K562 (cell line): ENCODE results near the gene SPAG9. TPM values are rescaled to one million over a fixed set of nuclear protein-coding genes. Genes with fewer than 3 reads are reported as not detected.

ENCODE experiments used
- BMI1 ChIP-seq: fragments of 150-350 bp; IDR thresholded peaks from 2 replicates; pipeline ENCODE4 v1.6.1; 2014; ENCODE audit warnings: low read length
- HDAC2 ChIP-seq: fragments of 450-650 bp; IDR thresholded peaks from 2 replicates; pipeline ENCODE4 v1.6.1; 2016; ENCODE audit warnings: mild to moderate bottlenecking
- MYBL2 ChIP-seq, 2 experiments: fragments of 450-650 bp in 1 of 2; sonication (generic) in 1 of 2; formaldehyde crosslinking in 1 of 2; IDR thresholded peaks; 2 replicates each; pipeline versions ENCODE4 v1.6.1 to v1.8.1; 2017 to 2022; ENCODE audit warnings: borderline replicate concordance in 1 of 2, inconsistent platforms in 1 of 2, low read depth in 1 of 2, mild to moderate bottlenecking in 1 of 2, missing genetic modification reagents in 1 of 2, moderate library complexity in 1 of 2
- NFIX ChIP-seq: fragments of 250-450 bp; sonication (Bioruptor Pico); IDR thresholded peaks from 2 replicates; pipeline ENCODE4 v1.4.0; 2020; ENCODE audit warnings: low read depth, mild to moderate bottlenecking, moderate library complexity
- NR4A1 ChIP-seq, 2 experiments: fragments of 250-450 bp in 1 of 2; fragments of 450-650 bp in 1 of 2; sonication (Bioruptor Pico) in 1 of 2; IDR thresholded peaks; 2 replicates each; pipeline versions ENCODE4 v1.4.0 to v1.6.1; 2016 to 2020; ENCODE audit warnings: mild to moderate bottlenecking in 2 of 2, missing compliant biosample characterization in 1 of 2, missing genetic modification characterization in 1 of 2, moderate library complexity in 1 of 2
- PHB2 ChIP-seq: fragments of 450-650 bp; IDR thresholded peaks from 2 replicates; pipeline ENCODE4 v1.6.1; 2017; ENCODE audit warnings: low read depth
- PTTG1 ChIP-seq: fragments of 450-650 bp; IDR thresholded peaks from 2 replicates; pipeline ENCODE4 v1.6.1; 2016; ENCODE audit warnings: low read depth, mild to moderate bottlenecking, missing genetic modification characterization, missing compliant biosample characterization
- SMARCE1 ChIP-seq: fragments of 450-650 bp; IDR thresholded peaks from 2 replicates; pipeline ENCODE4 v1.7.1; 2016; ENCODE audit warnings: mild to moderate bottlenecking
- THRAP3 ChIP-seq: fragments of 450-650 bp; IDR thresholded peaks from 2 replicates; pipeline ENCODE4 v1.6.1; 2016; ENCODE audit warnings: mild to moderate bottlenecking, inconsistent platforms, borderline replicate concordance
- polyA plus RNA-seq, 8 experiments: library from polyadenylated mRNA; depleted of rRNA in 4 of 8; stranded (reverse) in 5 of 8; unstranded in 3 of 8; fragments of >200 nt; fragmentation: Nextera tagmentation in 2 of 8; fragmentation: Illumina TruSeq in 1 of 8; extraction: Ambion mirVana in 2 of 8; extraction: Trizol in 1 of 8; gene quantifications; 2 replicates each; pipeline versions ENCODE4 v1.2.1 to v1.2.3, GENCODE V29; 2011 to 2014; ENCODE audit warnings: inconsistent platforms in 1 of 8, missing spikeins in 1 of 8
- total RNA-seq, 7 experiments: library from RNA; depleted of rRNA in 6 of 7; stranded (reverse); fragments of >200 nt in 6 of 7; fragmentation: Illumina TruSeq in 2 of 7; extraction: Trizol in 2 of 7; gene quantifications; 2 replicates each; pipeline versions ENCODE4 v1.2.1 to v1.2.3, GENCODE V29; 2011 to 2021; ENCODE audit warnings: low replicate concordance in 1 of 7
- TF ChIP-seq, protein P1 (sequence below): fragments of 250-450 bp; sonication (Bioruptor Pico); IDR thresholded peaks from 2 replicates; pipeline ENCODE4 v1.4.0; 2020
- TF ChIP-seq, protein P2 (sequence below), 2 experiments: fragments of 450-650 bp in 1 of 2; IDR thresholded peaks; 2 replicates each; pipeline ENCODE4 v1.6.1; 2011 to 2017; ENCODE audit warnings: low read depth in 2 of 2, antibody characterized with exemption in 1 of 2, borderline replicate concordance in 1 of 2, low read length in 1 of 2, mild to moderate bottlenecking in 1 of 2, mixed read lengths in 1 of 2; ENCODE audit not compliant: control insufficient read depth in 1 of 2
- TF ChIP-seq, protein P3 (sequence below): fragments of 250-450 bp; sonication (Bioruptor Pico); IDR thresholded peaks from 2 replicates; pipeline ENCODE4 v1.6.1; 2021; ENCODE audit warnings: mild to moderate bottlenecking

Gene SPAG9
- total and polyA plus RNA-seq, 9 of the 15 experiments (the other 6 are each of a cell fraction or from before 2014, with no cell fraction given) = 12.2 to 99.2 (median 58.2) TPM

DNA sequence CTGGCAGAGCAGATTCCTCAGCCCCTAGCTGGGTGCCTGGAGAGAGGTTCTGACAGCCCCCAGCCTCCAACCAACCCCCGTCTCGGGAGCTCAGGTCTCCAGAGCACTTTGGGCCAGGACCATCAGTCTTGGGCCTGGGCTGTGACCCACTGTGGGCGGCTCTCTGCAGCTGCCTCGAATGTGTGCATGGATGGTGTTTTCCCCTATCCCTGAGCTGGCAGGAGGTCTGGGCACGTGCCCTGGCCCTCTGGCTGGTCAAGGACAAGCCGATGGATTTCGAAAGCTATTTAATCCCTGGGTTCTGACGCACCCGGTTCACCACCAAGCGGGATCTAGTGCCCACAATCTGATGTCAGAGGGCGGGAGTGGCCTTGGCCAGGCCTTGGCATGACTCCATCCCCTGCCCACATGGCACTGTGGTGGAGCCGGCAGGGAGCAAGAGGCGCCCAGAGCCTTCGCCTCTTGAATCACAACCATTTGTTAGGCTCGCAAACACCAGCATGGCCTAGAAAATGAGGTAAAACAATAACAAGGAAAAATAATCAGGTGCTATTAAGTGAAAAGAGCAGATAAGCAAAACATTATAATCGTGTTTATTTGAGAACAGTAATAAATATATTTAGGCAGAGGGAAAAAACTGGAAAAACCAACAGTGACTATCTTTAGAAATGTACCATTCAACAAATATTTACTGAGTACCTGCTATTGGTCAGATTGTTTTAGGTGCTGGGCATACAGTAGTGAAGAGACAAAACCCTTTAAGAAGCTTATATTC, 185.3 kb downstream of the SPAG9 start (continued):
- TF ChIP-seq NR4A1 (CRISPR knock-in tag; IDR thresholded peaks at IDR 0.05) = no peak
- no peak for TF ChIP-seq NR4A1 (tag; IDR thresholded peaks at IDR 0.05)
- no peak for TF ChIP-seq MYBL2 (IDR thresholded peaks at IDR 0.05; ENCODE audit: low read depth)
- no peak for TF ChIP-seq MYBL2 (CRISPR knock-in tag; IDR thresholded peaks at IDR 0.05; ENCODE audit: borderline replicate concordance)
- no peak for TF ChIP-seq BMI1
- TF ChIP-seq, protein P1, sequence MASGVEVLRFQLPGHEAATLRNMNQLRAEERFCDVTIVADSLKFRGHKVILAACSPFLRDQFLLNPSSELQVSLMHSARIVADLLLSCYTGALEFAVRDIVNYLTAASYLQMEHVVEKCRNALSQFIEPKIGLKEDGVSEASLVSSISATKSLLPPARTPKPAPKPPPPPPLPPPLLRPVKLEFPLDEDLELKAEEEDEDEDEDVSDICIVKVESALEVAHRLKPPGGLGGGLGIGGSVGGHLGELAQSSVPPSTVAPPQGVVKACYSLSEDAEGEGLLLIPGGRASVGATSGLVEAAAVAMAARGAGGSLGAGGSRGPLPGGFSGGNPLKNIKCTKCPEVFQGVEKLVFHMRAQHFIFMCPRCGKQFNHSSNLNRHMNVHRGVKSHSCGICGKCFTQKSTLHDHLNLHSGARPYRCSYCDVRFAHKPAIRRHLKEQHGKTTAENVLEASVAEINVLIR (CRISPR knock-in tag) = no peak
- TF ChIP-seq HDAC2 = no peak
- TF ChIP-seq PHB2 = no peak
- TF ChIP-seq, protein P2, sequence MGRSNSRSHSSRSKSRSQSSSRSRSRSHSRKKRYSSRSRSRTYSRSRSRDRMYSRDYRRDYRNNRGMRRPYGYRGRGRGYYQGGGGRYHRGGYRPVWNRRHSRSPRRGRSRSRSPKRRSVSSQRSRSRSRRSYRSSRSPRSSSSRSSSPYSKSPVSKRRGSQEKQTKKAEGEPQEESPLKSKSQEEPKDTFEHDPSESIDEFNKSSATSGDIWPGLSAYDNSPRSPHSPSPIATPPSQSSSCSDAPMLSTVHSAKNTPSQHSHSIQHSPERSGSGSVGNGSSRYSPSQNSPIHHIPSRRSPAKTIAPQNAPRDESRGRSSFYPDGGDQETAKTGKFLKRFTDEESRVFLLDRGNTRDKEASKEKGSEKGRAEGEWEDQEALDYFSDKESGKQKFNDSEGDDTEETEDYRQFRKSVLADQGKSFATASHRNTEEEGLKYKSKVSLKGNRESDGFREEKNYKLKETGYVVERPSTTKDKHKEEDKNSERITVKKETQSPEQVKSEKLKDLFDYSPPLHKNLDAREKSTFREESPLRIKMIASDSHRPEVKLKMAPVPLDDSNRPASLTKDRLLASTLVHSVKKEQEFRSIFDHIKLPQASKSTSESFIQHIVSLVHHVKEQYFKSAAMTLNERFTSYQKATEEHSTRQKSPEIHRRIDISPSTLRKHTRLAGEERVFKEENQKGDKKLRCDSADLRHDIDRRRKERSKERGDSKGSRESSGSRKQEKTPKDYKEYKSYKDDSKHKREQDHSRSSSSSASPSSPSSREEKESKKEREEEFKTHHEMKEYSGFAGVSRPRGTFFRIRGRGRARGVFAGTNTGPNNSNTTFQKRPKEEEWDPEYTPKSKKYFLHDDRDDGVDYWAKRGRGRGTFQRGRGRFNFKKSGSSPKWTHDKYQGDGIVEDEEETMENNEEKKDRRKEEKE (IDR thresholded peaks at IDR 0.05; ENCODE audit: borderline replicate concordance in 1 of 2, control insufficient read depth in 1 of 2, low read depth in 2 of 2, low read length in 1 of 2) = no peak
- TF ChIP-seq THRAP3 = no peak
- TF ChIP-seq SMARCE1 = no peak
- TF ChIP-seq, protein P3, sequence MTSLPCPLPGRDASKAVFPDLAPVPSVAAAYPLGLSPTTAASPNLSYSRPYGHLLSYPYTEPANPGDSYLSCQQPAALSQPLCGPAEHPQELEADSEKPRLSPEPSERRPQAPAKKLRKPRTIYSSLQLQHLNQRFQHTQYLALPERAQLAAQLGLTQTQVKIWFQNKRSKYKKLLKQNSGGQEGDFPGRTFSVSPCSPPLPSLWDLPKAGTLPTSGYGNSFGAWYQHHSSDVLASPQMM (CRISPR knock-in tag) = no peak
- no peak for TF ChIP-seq NFIX
- no peak for TF ChIP-seq PTTG1 (tag)
